22Rv1 (cell line): Measurements from ENCODE around the gene RXRG.

Source experiments
- ZFX ChIP-seq: fragments of 450-650 bp; IDR thresholded peaks from 2 replicates; pipeline ENCODE4 v1.6.1; 2017; ENCODE audit warnings: antibody characterized with exemption, borderline replicate concordance
- TF ChIP-seq, protein P1 (sequence below): fragments of 450-650 bp; IDR thresholded peaks from 2 replicates; pipeline ENCODE4 v1.5.1; 2017; ENCODE audit warnings: mild to moderate bottlenecking

DNA sequence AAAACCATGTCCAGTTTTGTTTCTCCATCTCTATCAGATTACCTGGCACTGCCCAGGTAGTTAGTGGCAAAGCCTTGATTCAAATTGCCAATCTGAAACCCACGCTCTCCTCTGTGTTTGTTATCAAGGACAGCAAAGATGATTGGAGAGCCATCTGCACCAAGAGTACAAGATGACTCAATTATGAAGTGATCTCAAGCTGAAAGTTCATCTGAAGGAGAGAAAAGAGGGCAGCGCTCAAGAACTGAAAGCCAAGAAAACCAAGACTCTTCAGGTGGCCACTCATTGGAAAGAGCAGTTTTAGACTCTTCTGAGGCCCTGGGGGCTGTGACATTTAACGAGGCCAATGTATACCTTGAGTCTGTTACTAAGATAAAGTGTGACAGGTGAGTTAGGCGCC, 13.8 kb downstream of the RXRG start:
- TF ChIP-seq, protein P1, sequence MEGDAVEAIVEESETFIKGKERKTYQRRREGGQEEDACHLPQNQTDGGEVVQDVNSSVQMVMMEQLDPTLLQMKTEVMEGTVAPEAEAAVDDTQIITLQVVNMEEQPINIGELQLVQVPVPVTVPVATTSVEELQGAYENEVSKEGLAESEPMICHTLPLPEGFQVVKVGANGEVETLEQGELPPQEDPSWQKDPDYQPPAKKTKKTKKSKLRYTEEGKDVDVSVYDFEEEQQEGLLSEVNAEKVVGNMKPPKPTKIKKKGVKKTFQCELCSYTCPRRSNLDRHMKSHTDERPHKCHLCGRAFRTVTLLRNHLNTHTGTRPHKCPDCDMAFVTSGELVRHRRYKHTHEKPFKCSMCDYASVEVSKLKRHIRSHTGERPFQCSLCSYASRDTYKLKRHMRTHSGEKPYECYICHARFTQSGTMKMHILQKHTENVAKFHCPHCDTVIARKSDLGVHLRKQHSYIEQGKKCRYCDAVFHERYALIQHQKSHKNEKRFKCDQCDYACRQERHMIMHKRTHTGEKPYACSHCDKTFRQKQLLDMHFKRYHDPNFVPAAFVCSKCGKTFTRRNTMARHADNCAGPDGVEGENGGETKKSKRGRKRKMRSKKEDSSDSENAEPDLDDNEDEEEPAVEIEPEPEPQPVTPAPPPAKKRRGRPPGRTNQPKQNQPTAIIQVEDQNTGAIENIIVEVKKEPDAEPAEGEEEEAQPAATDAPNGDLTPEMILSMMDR = no peak
- TF ChIP-seq ZFX = no peak
